Prostate gland (tissue), 2 donors: Measurements from ENCODE around the gene GPAM.

Experiments
- CTCF ChIP-seq, 4 experiments: fragments of 200-600 bp in 2 of 4; fragments of 450-650 bp in 2 of 4; sonication (generic) in 2 of 4; IDR thresholded peaks; 1 replicate in 3 of 4; 2 replicates in 1 of 4; pipeline ENCODE4 v1.5.1; 2016 to 2019; ENCODE audit warnings: antibody characterized with exemption in 4 of 4, mild to moderate bottlenecking in 2 of 4, moderate library complexity in 2 of 4
- POLR2A ChIP-seq: fragments of 450-650 bp; IDR thresholded peaks from one replicate; pipeline ENCODE4 v1.6.1; 2016; ENCODE audit warnings: antibody characterized with exemption, mild to moderate bottlenecking
- POLR2AphosphoS5 ChIP-seq: sonication (generic); formaldehyde crosslinking; IDR thresholded peaks from one replicate; pipeline ENCODE4 v1.6.1; 2017; ENCODE audit warnings: antibody characterized with exemption

GRCh38 chr10:112216966-112217365, 33.4 kb upstream of the GPAM start:
- TF ChIP-seq CTCF (IDR thresholded peaks at IDR 0.05) (no peak), POLR2A (no peak), POLR2AphosphoS5 (no peak)
